Endodermal cell (in vitro differentiated cells): ENCODE measurements around the gene TMUB1. TPM values are rescaled to one million over a fixed set of nuclear protein-coding genes. Genes with fewer than 3 reads are reported as not detected.

Experiments used
- DNase-seq: peaks from one replicate; pipeline ENCODE4 v3.0.0-alpha.2; 2017
- H3K27ac ChIP-seq: 2 replicates; pipeline ENCODE4 v1.5.1; 2013; ENCODE audit warnings: mild to moderate bottlenecking, low read depth, low read length, moderate library complexity
- H3K27me3 ChIP-seq: 2 replicates; pipeline ENCODE4 v1.6.1; 2013; ENCODE audit warnings: mild to moderate bottlenecking, low read length, moderate library complexity; ENCODE audit not compliant: insufficient read depth, control insufficient read depth, poor library complexity, severe bottlenecking
- H3K36me3 ChIP-seq: 2 replicates; pipeline ENCODE4 v1.7.0; 2013; ENCODE audit warnings: mild to moderate bottlenecking, low read length, moderate library complexity; ENCODE audit not compliant: control insufficient read depth, insufficient read depth
- H3K4me1 ChIP-seq: one replicate; pipeline ENCODE4 v1.7.0; 2013; ENCODE audit warnings: low read length; ENCODE audit not compliant: control insufficient read depth, insufficient read depth
- H3K4me3 ChIP-seq: 2 replicates; pipeline ENCODE4 v1.5.1; 2013; ENCODE audit warnings: mild to moderate bottlenecking, low read length, moderate library complexity
- H3K9ac ChIP-seq: 2 replicates; pipeline ENCODE4 v1.6.1; 2013; ENCODE audit warnings: mild to moderate bottlenecking, low read length, moderate library complexity; ENCODE audit not compliant: poor library complexity, severe bottlenecking; ENCODE audit errors: extremely low read depth
- H3K9me3 ChIP-seq: 2 replicates; pipeline ENCODE4 v1.6.1; 2013; ENCODE audit warnings: mild to moderate bottlenecking, low read length, moderate library complexity; ENCODE audit not compliant: control insufficient read depth
- H3K27ac Mint-ChIP-seq: 2 replicates; pipeline ENCODE4 v1.8.0; 2020; ENCODE audit warnings: mixed read lengths
- H3K27me3 Mint-ChIP-seq: 2 replicates; pipeline ENCODE4 v1.8.0; 2021; ENCODE audit warnings: mild to moderate bottlenecking, mixed read lengths; ENCODE audit not compliant: insufficient read depth
- H3K36me3 Mint-ChIP-seq: 2 replicates; pipeline ENCODE4 v1.8.0; 2020; ENCODE audit warnings: low read depth, mixed read lengths
- H3K4me1 Mint-ChIP-seq: 2 replicates; pipeline ENCODE4 v1.8.0; 2020; ENCODE audit warnings: mixed read lengths
- H3K4me3 Mint-ChIP-seq: 2 replicates; pipeline ENCODE4 v1.8.0; 2020; ENCODE audit warnings: mild to moderate bottlenecking, moderate library complexity, mixed read lengths
- H3K9me3 Mint-ChIP-seq: 2 replicates; pipeline ENCODE4 v1.8.0; 2020; ENCODE audit warnings: mild to moderate bottlenecking, mixed read lengths
- CTCF ChIP-seq: fragments of 200-600 bp; sonication (generic); conservative IDR thresholded peaks from 2 replicates; pipeline ENCODE4 v1.5.0; 2021; ENCODE audit warnings: antibody characterized with exemption, mild to moderate bottlenecking
- WGBS, 2 experiments: methylation state at CpG; one replicate each; pipeline versions ENCODE4 v1.1.5 to v1.1.7; 2013; ENCODE audit warnings: missing lambda C conversion rate in 2 of 2, mixed read lengths in 1 of 2; ENCODE audit not compliant: insufficient coverage in 1 of 2, insufficient read length in 1 of 2; 5-methylcytosine and 5-hydroxymethylcytosine counted together
- total RNA-seq, 2 donors: library from RNA; stranded (reverse); fragmentation: NEBNext Ultra II Directional in 1 of 2; extraction: Animal tissue kit (Norgen Biotek cat#: 25700) in 1 of 2; gene quantifications; 2 replicates in 1 of 2; 3 replicates in 1 of 2; pipeline ENCODE4 v1.2.1, GENCODE V29; 2021

The TMUB1 gene
- total RNA-seq, 2 donors from 2014 or later, result 48.1 to 52.6 TPM

- H3K9ac ChIP-seq, result no peak overlapping the region
- Mint-ChIP-seq H3K4me3 (no peak overlapping the region), H3K9me3 (no peaks in the 10 kb centered on the region), H3K27ac (no peak overlapping the region), H3K4me1 (peaks cover 17% of the 10 kb centered on the region), H3K27me3 (peaks cover 51% of the 10 kb centered on the region), H3K36me3 (peaks cover 7% of the 10 kb centered on the region)
- peaks cover 31% of the 10 kb centered on the region for H3K27me3 ChIP-seq
- H3K27ac ChIP-seq, result no peak overlapping the region
- WGBS, 2 experiments, result 87 to 90% methylated on average over 3 to 8 of the region's 8 CpGs
- no peak overlapping the region for H3K4me3 ChIP-seq
- no peak for TF ChIP-seq CTCF
- peaks cover 5% of the 10 kb centered on the region for H3K4me1 ChIP-seq
- DNase-seq, result no peak
- no peaks in the 10 kb centered on the region for H3K36me3 ChIP-seq
- H3K9me3 ChIP-seq, result no peaks in the 10 kb centered on the region
These were observed 29.5 kb downstream of the TMUB1 start for GRCh38 chr7:151053751-151054150.

- Histone ChIP-seq H3K27ac (no peak overlapping the region), H3K9ac (no peak overlapping the region), H3K4me3 (no peak overlapping the region), H3K9me3 (no peaks in the 10 kb centered on the region), H3K36me3 (no peaks in the 10 kb centered on the region), H3K27me3 (peaks cover 31% of the 10 kb centered on the region), H3K4me1 (no peaks in the 10 kb centered on the region)
- no peaks in the 10 kb centered on the region for H3K9me3 Mint-ChIP-seq
- DNase-seq, result no peak
- 84 to 100% methylated on average over 1 to 3 of the region's 4 CpGs for WGBS, 2 experiments
- H3K4me1 Mint-ChIP-seq, result peaks cover 11% of the 10 kb centered on the region
- H3K4me3 Mint-ChIP-seq, result no peak overlapping the region
- peaks cover 54% of the 10 kb centered on the region for H3K27me3 Mint-ChIP-seq
- H3K27ac Mint-ChIP-seq, result no peak overlapping the region
- TF ChIP-seq CTCF, result no peak
- H3K36me3 Mint-ChIP-seq, result peaks cover 7% of the 10 kb centered on the region
These were observed 30.2 kb downstream of the TMUB1 start for GRCh38 chr7:151053096-151053495.

- no peaks in the 10 kb centered on the region for H3K4me1 Mint-ChIP-seq
- TF ChIP-seq CTCF, result no peak
- DNase-seq, result peak; percentile 96
- H3K9me3 Mint-ChIP-seq, result no peaks in the 10 kb centered on the region
- H3K9ac ChIP-seq, result no peak overlapping the region
- 5 to 7% methylated on average over 31 to 50 of the region's 50 CpGs for WGBS, 2 experiments
- no peak overlapping the region for H3K27ac ChIP-seq
- peaks cover 7% of the 10 kb centered on the region for H3K36me3 Mint-ChIP-seq
- peaks cover 27% of the 10 kb centered on the region for H3K27me3 ChIP-seq
- H3K36me3 ChIP-seq, result no peaks in the 10 kb centered on the region
- H3K4me1 ChIP-seq, result no peaks in the 10 kb centered on the region
- no peak overlapping the region for H3K4me3 Mint-ChIP-seq
- no peaks in the 10 kb centered on the region for H3K9me3 ChIP-seq
- peaks cover 43% of the 10 kb centered on the region for H3K27me3 Mint-ChIP-seq
- H3K4me3 ChIP-seq, result no peak overlapping the region
- no peak overlapping the region for H3K27ac Mint-ChIP-seq
These were observed 32.2 kb downstream of the TMUB1 start for GRCh38 chr7:151051108-151051507.
